ENCODE results near the gene B9D2.

DNA sequence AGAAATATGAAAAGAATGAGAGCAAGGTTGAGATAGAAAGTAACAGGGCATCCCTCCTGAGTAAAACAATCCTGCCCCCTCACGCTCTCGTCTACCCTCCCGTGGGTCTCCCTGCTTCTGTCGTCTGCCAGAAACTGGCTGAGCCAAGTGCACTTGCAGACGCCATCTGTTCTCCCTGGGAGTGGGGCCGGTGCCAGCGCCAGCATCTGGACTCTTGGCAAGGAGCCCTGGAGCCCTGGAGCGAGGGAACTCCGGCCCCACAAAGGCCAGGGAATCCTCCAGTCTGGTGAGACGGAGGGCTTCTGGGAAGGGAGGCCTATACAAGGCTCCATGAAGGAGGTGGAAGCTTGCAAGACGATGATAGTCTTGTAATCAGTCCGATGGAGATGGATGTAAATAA is 10.0 kb upstream of the B9D2 start:
- peak; percentile 17 to 35 (median 24) for TF ChIP-seq POLR2AphosphoS5 (IDR thresholded peaks at IDR 0.05)
- TF ChIP-seq, protein P1, sequence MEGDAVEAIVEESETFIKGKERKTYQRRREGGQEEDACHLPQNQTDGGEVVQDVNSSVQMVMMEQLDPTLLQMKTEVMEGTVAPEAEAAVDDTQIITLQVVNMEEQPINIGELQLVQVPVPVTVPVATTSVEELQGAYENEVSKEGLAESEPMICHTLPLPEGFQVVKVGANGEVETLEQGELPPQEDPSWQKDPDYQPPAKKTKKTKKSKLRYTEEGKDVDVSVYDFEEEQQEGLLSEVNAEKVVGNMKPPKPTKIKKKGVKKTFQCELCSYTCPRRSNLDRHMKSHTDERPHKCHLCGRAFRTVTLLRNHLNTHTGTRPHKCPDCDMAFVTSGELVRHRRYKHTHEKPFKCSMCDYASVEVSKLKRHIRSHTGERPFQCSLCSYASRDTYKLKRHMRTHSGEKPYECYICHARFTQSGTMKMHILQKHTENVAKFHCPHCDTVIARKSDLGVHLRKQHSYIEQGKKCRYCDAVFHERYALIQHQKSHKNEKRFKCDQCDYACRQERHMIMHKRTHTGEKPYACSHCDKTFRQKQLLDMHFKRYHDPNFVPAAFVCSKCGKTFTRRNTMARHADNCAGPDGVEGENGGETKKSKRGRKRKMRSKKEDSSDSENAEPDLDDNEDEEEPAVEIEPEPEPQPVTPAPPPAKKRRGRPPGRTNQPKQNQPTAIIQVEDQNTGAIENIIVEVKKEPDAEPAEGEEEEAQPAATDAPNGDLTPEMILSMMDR (IDR thresholded peaks at IDR 0.05): no peak

Measured in breast epithelium (tissue), 3 donors.